ENCODE measurements around the gene SORD.
"Not testable (repeated sequence)": the region's sequence is repeated elsewhere in the genome, so short reads cannot be mapped to it uniquely, and the experiment has no call there.

Gene SORD

GRCh38 chr15:45025627-45026026, 2.6 kb downstream of the SORD start:
- H3K27ac ChIP-seq (ENCODE audit: low read depth, low read length); H2AFZ ChIP-seq (ENCODE audit: low read length, unreplicated experiment); H3K4me3 ChIP-seq (ENCODE audit: low read depth, low read length); H3K4me1 ChIP-seq (ENCODE audit: control insufficient read depth, insufficient read depth, low read length, unreplicated experiment); H3K27me3 ChIP-seq (ENCODE audit: insufficient read depth, low read length): not testable (repeated sequence)
- Histone ChIP-seq H3K36me3 (ENCODE audit: insufficient read depth, low read length) (peaks cover 13% of the 10 kb centered on the region), H3K79me2 (ENCODE audit: control insufficient read depth, insufficient read depth, low read length, unreplicated experiment) (peaks cover 33% of the 10 kb centered on the region)

GRCh38 chr15:45026651-45027190, 3.7 kb downstream of the SORD start:
- peaks cover 33% of the 10 kb centered on the region for H3K79me2 ChIP-seq (ENCODE audit: control insufficient read depth, insufficient read depth, low read length, unreplicated experiment)

GRCh38 chr15:45027220-45027619, 4.2 kb downstream of the SORD start:
- Histone ChIP-seq H3K4me3 (ENCODE audit: low read depth, low read length) (no peak overlapping the region), H3K79me2 (ENCODE audit: control insufficient read depth, insufficient read depth, low read length, unreplicated experiment) (peaks cover 33% of the 10 kb centered on the region), H3K4me1 (ENCODE audit: control insufficient read depth, insufficient read depth, low read length, unreplicated experiment) (peaks cover 8% of the 10 kb centered on the region), H3K27ac (ENCODE audit: low read depth, low read length) (no peak overlapping the region), H3K36me3 (ENCODE audit: insufficient read depth, low read length) (peaks cover 13% of the 10 kb centered on the region), H3K27me3 (ENCODE audit: insufficient read depth, low read length) (no peaks in the 10 kb centered on the region), H2AFZ (ENCODE audit: low read length, unreplicated experiment) (no peak overlapping the region)

More at GRCh38 chr15:45026651-45027190, 3.7 kb downstream of the SORD start:
- Histone ChIP-seq H2AFZ (ENCODE audit: low read length, unreplicated experiment) (no peak overlapping the region), H3K4me3 (ENCODE audit: low read depth, low read length) (no peak overlapping the region), H3K36me3 (ENCODE audit: insufficient read depth, low read length) (peaks cover 13% of the 10 kb centered on the region), H3K27me3 (ENCODE audit: insufficient read depth, low read length) (no peaks in the 10 kb centered on the region), H3K4me1 (ENCODE audit: control insufficient read depth, insufficient read depth, low read length, unreplicated experiment) (peaks cover 8% of the 10 kb centered on the region), H3K27ac (ENCODE audit: low read depth, low read length) (no peak overlapping the region)

GRCh38 chr15:45030743-45031142, 7.7 kb downstream of the SORD start:
- Histone ChIP-seq H3K27ac (ENCODE audit: low read depth, low read length) (no peak overlapping the region), H3K79me2 (ENCODE audit: control insufficient read depth, insufficient read depth, low read length, unreplicated experiment) (peaks cover 16% of the 10 kb centered on the region), H2AFZ (ENCODE audit: low read length, unreplicated experiment) (no peak overlapping the region), H3K4me3 (ENCODE audit: low read depth, low read length) (no peak overlapping the region), H3K4me1 (ENCODE audit: control insufficient read depth, insufficient read depth, low read length, unreplicated experiment) (no peaks in the 10 kb centered on the region), H3K36me3 (ENCODE audit: insufficient read depth, low read length) (peaks cover 13% of the 10 kb centered on the region), H3K27me3 (ENCODE audit: insufficient read depth, low read length) (no peaks in the 10 kb centered on the region)

GRCh38 chr15:45031522-45032028, 8.6 kb downstream of the SORD start:
- H3K4me1 ChIP-seq (ENCODE audit: control insufficient read depth, insufficient read depth, low read length, unreplicated experiment); H3K4me3 ChIP-seq (ENCODE audit: low read depth, low read length); H3K27ac ChIP-seq (ENCODE audit: low read depth, low read length); H3K27me3 ChIP-seq (ENCODE audit: insufficient read depth, low read length); H2AFZ ChIP-seq (ENCODE audit: low read length, unreplicated experiment): not testable (repeated sequence)
- H3K79me2 ChIP-seq (ENCODE audit: control insufficient read depth, insufficient read depth, low read length, unreplicated experiment) = peaks cover 16% of the 10 kb centered on the region
- H3K36me3 ChIP-seq (ENCODE audit: insufficient read depth, low read length) = peaks cover 13% of the 10 kb centered on the region

- H3K27ac ChIP-seq (ENCODE audit: low read depth, low read length); H3K27me3 ChIP-seq (ENCODE audit: insufficient read depth, low read length); H3K36me3 ChIP-seq (ENCODE audit: insufficient read depth, low read length); H2AFZ ChIP-seq (ENCODE audit: low read length, unreplicated experiment); H3K4me1 ChIP-seq (ENCODE audit: control insufficient read depth, insufficient read depth, low read length, unreplicated experiment); H3K4me3 ChIP-seq (ENCODE audit: low read depth, low read length): not testable (repeated sequence)
- H3K79me2 ChIP-seq (ENCODE audit: control insufficient read depth, insufficient read depth, low read length, unreplicated experiment) = peaks cover 12% of the 10 kb centered on the region
Observed at GRCh38 chr15:45032501-45032900, 9.5 kb downstream of the SORD start.

- not testable (repeated sequence) for H3K27ac ChIP-seq (ENCODE audit: low read depth, low read length); H3K4me3 ChIP-seq (ENCODE audit: low read depth, low read length); H3K4me1 ChIP-seq (ENCODE audit: control insufficient read depth, insufficient read depth, low read length, unreplicated experiment); H3K36me3 ChIP-seq (ENCODE audit: insufficient read depth, low read length); H3K27me3 ChIP-seq (ENCODE audit: insufficient read depth, low read length); H2AFZ ChIP-seq (ENCODE audit: low read length, unreplicated experiment); H3K79me2 ChIP-seq (ENCODE audit: control insufficient read depth, insufficient read depth, low read length, unreplicated experiment)
Observed at GRCh38 chr15:45034087-45034486, 11.1 kb downstream of the SORD start.

- H3K27me3 ChIP-seq (ENCODE audit: insufficient read depth, low read length); H3K4me3 ChIP-seq (ENCODE audit: low read depth, low read length); H2AFZ ChIP-seq (ENCODE audit: low read length, unreplicated experiment); H3K27ac ChIP-seq (ENCODE audit: low read depth, low read length); H3K4me1 ChIP-seq (ENCODE audit: control insufficient read depth, insufficient read depth, low read length, unreplicated experiment); H3K79me2 ChIP-seq (ENCODE audit: control insufficient read depth, insufficient read depth, low read length, unreplicated experiment); H3K36me3 ChIP-seq (ENCODE audit: insufficient read depth, low read length): not testable (repeated sequence)
Observed at GRCh38 chr15:45034600-45035375, 11.8 kb downstream of the SORD start.

- not testable (repeated sequence) for H3K79me2 ChIP-seq (ENCODE audit: control insufficient read depth, insufficient read depth, low read length, unreplicated experiment); H3K27ac ChIP-seq (ENCODE audit: low read depth, low read length); H3K4me3 ChIP-seq (ENCODE audit: low read depth, low read length); H3K27me3 ChIP-seq (ENCODE audit: insufficient read depth, low read length); H3K4me1 ChIP-seq (ENCODE audit: control insufficient read depth, insufficient read depth, low read length, unreplicated experiment); H3K36me3 ChIP-seq (ENCODE audit: insufficient read depth, low read length); H2AFZ ChIP-seq (ENCODE audit: low read length, unreplicated experiment)
Observed at GRCh38 chr15:45036812-45037781, 14.1 kb downstream of the SORD start.

- H3K4me3 ChIP-seq (ENCODE audit: low read depth, low read length) = no peak overlapping the region
- no peaks in the 10 kb centered on the region for H3K36me3 ChIP-seq (ENCODE audit: insufficient read depth, low read length)
- H3K79me2 ChIP-seq (ENCODE audit: control insufficient read depth, insufficient read depth, low read length, unreplicated experiment) = no peaks in the 10 kb centered on the region
- no peaks in the 10 kb centered on the region for H3K27me3 ChIP-seq (ENCODE audit: insufficient read depth, low read length)
- no peak overlapping the region for H3K27ac ChIP-seq (ENCODE audit: low read depth, low read length)
- H3K4me1 ChIP-seq (ENCODE audit: control insufficient read depth, insufficient read depth, low read length, unreplicated experiment) = no peaks in the 10 kb centered on the region
- H2AFZ ChIP-seq (ENCODE audit: low read length, unreplicated experiment) = no peak overlapping the region
Observed at GRCh38 chr15:45037936-45038335, 14.9 kb downstream of the SORD start.

Data from ACC112 (cell line).